Measurements from ENCODE around the gene SLC6A8.

DNA sequence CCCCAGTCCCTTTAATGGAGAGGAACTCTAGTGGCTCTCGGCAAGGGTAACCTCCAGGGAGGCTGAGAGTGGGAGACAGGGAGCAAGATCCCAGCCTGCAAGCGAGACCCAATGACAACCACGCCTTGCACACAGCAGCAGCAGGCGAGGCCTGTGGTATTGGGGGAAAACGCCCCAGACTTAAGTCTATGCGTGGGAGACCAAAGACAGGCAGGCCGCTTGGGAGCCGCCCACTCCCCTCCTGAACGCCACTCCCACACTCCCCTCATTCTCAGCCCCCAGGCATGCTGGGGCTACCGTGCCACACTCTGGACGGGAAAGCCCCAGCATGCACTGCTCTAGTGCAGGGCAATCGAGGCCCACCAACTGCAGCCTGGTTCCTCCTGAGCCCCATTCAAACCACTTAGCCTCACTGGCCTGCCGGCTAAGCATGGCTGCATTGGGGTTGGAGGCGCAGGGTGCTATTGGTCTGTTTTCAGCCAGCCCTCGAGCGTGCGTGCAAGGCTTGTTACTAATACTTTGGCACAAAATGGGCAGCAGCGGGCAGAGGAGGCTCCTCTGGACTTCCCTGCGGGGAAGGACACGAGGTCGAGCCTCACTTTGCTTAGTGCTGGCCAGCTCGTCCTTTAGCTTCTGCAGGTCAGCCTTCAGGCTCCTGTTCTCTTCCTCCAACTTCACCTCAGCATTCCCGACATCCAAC is 14.8 kb downstream of the SLC6A8 start:
- TF ChIP-seq, protein P1, sequence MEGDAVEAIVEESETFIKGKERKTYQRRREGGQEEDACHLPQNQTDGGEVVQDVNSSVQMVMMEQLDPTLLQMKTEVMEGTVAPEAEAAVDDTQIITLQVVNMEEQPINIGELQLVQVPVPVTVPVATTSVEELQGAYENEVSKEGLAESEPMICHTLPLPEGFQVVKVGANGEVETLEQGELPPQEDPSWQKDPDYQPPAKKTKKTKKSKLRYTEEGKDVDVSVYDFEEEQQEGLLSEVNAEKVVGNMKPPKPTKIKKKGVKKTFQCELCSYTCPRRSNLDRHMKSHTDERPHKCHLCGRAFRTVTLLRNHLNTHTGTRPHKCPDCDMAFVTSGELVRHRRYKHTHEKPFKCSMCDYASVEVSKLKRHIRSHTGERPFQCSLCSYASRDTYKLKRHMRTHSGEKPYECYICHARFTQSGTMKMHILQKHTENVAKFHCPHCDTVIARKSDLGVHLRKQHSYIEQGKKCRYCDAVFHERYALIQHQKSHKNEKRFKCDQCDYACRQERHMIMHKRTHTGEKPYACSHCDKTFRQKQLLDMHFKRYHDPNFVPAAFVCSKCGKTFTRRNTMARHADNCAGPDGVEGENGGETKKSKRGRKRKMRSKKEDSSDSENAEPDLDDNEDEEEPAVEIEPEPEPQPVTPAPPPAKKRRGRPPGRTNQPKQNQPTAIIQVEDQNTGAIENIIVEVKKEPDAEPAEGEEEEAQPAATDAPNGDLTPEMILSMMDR (IDR thresholded peaks at IDR 0.05; ENCODE audit: insufficient read depth, low read depth, low read length), result no peak
- no peak for TF ChIP-seq EZH2 (IDR thresholded peaks at IDR 0.05; ENCODE audit: insufficient read depth, low read length)
